ENCODE measurements around the gene WDR36. TPM values are rescaled to one million over a fixed set of nuclear protein-coding genes. Genes with fewer than 3 reads are reported as not detected.

The WDR36 gene
- total and polyA plus RNA-seq, 9 of the 15 experiments (the other 6 are each of a cell fraction or from before 2014, with no cell fraction given): 25.7 to 68.0 (median 41.5) TPM

DNA sequence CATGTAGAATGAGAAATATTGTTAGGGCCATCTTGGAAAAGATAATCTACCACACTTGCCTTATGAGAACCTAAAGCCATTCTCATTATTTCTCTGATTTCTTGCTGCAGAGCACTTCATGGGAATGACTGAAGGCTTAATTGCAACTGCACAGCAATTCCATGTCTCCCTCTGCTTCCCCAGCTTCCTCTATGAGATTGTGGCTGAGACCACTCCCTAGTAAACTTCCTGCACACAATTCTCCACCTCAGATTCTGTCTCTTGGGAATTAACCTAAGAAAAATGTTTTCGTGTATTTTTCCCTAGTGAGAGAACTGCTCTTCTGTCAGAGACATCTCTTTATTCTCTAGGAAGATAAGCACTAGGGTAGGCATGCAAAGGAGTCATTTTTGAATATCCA lies 76.5 kb downstream of the WDR36 start:
- Histone ChIP-seq H4K20me1 (replicated peaks; ENCODE audit: control insufficient read depth, insufficient read depth, low read length) (no peaks in the 10 kb centered on the region), H2AFZ (ENCODE audit: low read depth, low read length) (no peak overlapping the region), H3K9me3 (replicated peaks; ENCODE audit: control insufficient read depth, insufficient read depth, low read depth, low read length) (no peaks in the 10 kb centered on the region), H3K9me1 (ENCODE audit: control insufficient read depth, insufficient read depth, low read length) (no peaks in the 10 kb centered on the region), H3K4me2 (ENCODE audit: insufficient read depth, low read length) (no peak overlapping the region), H3K27me3 (ENCODE audit: control insufficient read depth in 2 of 2, insufficient read depth in 2 of 2, low read length in 2 of 2) (no peaks in the 10 kb centered on the region), H3K9ac (ENCODE audit: insufficient read depth in 1 of 2, low read depth in 2 of 2, low read length in 2 of 2) (no peak overlapping the region), H3K79me2 (ENCODE audit: control insufficient read depth, insufficient read depth, low read length) (no peaks in the 10 kb centered on the region), H3K4me3 (no peak overlapping the region), H3K27ac (ENCODE audit: extremely low read depth, low read depth, low read length) (no peak overlapping the region), H3K4me1 (replicated peaks in 1 of 2; ENCODE audit: control insufficient read depth in 2 of 2, insufficient read depth in 2 of 2, low read length in 2 of 2) (no peaks in the 10 kb centered on the region), H3K36me3 (ENCODE audit: control insufficient read depth, insufficient read depth, low read length) (no peaks in the 10 kb centered on the region)
- CTCF ChIA-PET (ENCODE audit: low intra/inter-chr PET ratio): no interaction called here
- FAIRE-seq (no peak), ATAC-seq (no peak), DNase-seq (ENCODE audit: extremely low read depth in 1 of 4, low spot score in 3 of 4) (no peak)
- WGBS (ENCODE audit: insufficient coverage, low coverage, missing lambda C conversion rate): 0% methylated on average over 1 of the region's 1 CpG
- intact Hi-C loops (cut with micrococcal nuclease): no loop called here
- no TSS peak for BruUV-seq (replicated peaks)
- POLR2A ChIA-PET: no interaction called here
- in situ Hi-C loops (cut with MboI): loop anchor here (10.0 kb wide), 1 partner anchor 976 kb away; no protein-coding TSS in a partner anchor
- no peak for TF ChIP-seq ZSCAN29 (IDR thresholded peaks at IDR 0.05)
- TF ChIP-seq, protein P1, sequence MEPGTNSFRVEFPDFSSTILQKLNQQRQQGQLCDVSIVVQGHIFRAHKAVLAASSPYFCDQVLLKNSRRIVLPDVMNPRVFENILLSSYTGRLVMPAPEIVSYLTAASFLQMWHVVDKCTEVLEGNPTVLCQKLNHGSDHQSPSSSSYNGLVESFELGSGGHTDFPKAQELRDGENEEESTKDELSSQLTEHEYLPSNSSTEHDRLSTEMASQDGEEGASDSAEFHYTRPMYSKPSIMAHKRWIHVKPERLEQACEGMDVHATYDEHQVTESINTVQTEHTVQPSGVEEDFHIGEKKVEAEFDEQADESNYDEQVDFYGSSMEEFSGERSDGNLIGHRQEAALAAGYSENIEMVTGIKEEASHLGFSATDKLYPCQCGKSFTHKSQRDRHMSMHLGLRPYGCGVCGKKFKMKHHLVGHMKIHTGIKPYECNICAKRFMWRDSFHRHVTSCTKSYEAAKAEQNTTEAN (CRISPR knock-in tag; IDR thresholded peaks at IDR 0.05): no peak
- no peak for TF ChIP-seq ETV6 (IDR thresholded peaks at IDR 0.05; ENCODE audit: borderline replicate concordance in 1 of 2, low read depth in 2 of 2, low read length in 1 of 2)
- TF ChIP-seq ETV6 (CRISPR knock-in tag; IDR thresholded peaks at IDR 0.05; ENCODE audit: borderline replicate concordance): no peak
- no peak for TF ChIP-seq NCOA1 (IDR thresholded peaks at IDR 0.05; ENCODE audit: low read depth)
- TF ChIP-seq CREBBP (IDR thresholded peaks at IDR 0.05; ENCODE audit: low read depth, low read length): no peak
- no peak for TF ChIP-seq ZNF224 (CRISPR knock-in tag; IDR thresholded peaks at IDR 0.05)
- TF ChIP-seq, protein P2, sequence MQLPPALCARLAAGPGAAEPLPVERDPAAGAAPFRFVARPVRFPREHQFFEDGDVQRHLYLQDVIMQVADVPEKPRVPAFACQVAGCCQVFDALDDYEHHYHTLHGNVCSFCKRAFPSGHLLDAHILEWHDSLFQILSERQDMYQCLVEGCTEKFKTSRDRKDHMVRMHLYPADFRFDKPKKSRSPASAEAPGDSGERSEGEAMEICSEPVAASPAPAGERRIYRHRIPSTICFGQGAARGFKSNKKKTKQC (CRISPR knock-in tag; IDR thresholded peaks at IDR 0.05): no peak
- no peak for TF ChIP-seq PRMT5 (CRISPR knock-in tag; IDR thresholded peaks at IDR 0.05)
- no peak for TF ChIP-seq FOXK1 (CRISPR knock-in tag; IDR thresholded peaks at IDR 0.05; ENCODE audit: borderline replicate concordance)
- TF ChIP-seq, protein P3, sequence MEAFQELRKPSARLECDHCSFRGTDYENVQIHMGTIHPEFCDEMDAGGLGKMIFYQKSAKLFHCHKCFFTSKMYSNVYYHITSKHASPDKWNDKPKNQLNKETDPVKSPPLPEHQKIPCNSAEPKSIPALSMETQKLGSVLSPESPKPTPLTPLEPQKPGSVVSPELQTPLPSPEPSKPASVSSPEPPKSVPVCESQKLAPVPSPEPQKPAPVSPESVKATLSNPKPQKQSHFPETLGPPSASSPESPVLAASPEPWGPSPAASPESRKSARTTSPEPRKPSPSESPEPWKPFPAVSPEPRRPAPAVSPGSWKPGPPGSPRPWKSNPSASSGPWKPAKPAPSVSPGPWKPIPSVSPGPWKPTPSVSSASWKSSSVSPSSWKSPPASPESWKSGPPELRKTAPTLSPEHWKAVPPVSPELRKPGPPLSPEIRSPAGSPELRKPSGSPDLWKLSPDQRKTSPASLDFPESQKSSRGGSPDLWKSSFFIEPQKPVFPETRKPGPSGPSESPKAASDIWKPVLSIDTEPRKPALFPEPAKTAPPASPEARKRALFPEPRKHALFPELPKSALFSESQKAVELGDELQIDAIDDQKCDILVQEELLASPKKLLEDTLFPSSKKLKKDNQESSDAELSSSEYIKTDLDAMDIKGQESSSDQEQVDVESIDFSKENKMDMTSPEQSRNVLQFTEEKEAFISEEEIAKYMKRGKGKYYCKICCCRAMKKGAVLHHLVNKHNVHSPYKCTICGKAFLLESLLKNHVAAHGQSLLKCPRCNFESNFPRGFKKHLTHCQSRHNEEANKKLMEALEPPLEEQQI (IDR thresholded peaks at IDR 0.05): no peak
- TF ChIP-seq, protein P4, sequence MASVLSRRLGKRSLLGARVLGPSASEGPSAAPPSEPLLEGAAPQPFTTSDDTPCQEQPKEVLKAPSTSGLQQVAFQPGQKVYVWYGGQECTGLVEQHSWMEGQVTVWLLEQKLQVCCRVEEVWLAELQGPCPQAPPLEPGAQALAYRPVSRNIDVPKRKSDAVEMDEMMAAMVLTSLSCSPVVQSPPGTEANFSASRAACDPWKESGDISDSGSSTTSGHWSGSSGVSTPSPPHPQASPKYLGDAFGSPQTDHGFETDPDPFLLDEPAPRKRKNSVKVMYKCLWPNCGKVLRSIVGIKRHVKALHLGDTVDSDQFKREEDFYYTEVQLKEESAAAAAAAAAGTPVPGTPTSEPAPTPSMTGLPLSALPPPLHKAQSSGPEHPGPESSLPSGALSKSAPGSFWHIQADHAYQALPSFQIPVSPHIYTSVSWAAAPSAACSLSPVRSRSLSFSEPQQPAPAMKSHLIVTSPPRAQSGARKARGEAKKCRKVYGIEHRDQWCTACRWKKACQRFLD (CRISPR knock-in tag; IDR thresholded peaks at IDR 0.05): no peak
- no peak for TF ChIP-seq CHD4 (IDR thresholded peaks at IDR 0.05; ENCODE audit: insufficient read depth, insufficient replicate concordance, low read depth, low read length, poor library complexity, severe bottlenecking)
- TF ChIP-seq BRD9 (IDR thresholded peaks at IDR 0.05; ENCODE audit: low read depth, partially characterized antibody): no peak
- no peak for TF ChIP-seq U2AF2 (optimal IDR thresholded peaks at IDR 0.05; ENCODE audit: low read depth, low read length)
- no peak for TF ChIP-seq EWSR1 (IDR thresholded peaks at IDR 0.05; ENCODE audit: borderline replicate concordance, low read depth, partially characterized antibody)
